ENCODE results near the gene POU2AF1. TPM values are rescaled to one million over a fixed set of nuclear protein-coding genes. Genes with fewer than 3 reads are reported as not detected.

Gene POU2AF1
- total and polyA plus RNA-seq, 2 of the 13 experiments (the other 11 are each of a cell fraction or from before 2014, with no cell fraction given): 1.9 to 3.6 TPM

GRCh38 chr11:111372538-111372937 is 6.5 kb downstream of the POU2AF1 start:
- no TSS peak for BruUV-seq (replicated peaks)
- Histone ChIP-seq H3K79me2 (ENCODE audit: insufficient read depth, low read length) (no peaks in the 10 kb centered on the region), H3K4me3 (replicated peaks in 1 of 3; ENCODE audit: insufficient read depth in 1 of 3, low read depth in 2 of 3, low read length in 3 of 3) (no peak overlapping the region), H3K4me1 (ENCODE audit: insufficient read depth, low read length) (peaks cover 48% of the 10 kb centered on the region), H3K4me2 (ENCODE audit: low read depth, low read length) (no peak overlapping the region), H3K9me3 (ENCODE audit: low read length) (no peaks in the 10 kb centered on the region), H4K20me1 (ENCODE audit: insufficient read depth, low read length) (no peaks in the 10 kb centered on the region), H3K36me3 (replicated peaks in 1 of 2; ENCODE audit: control insufficient read depth in 1 of 2, insufficient read depth in 2 of 2, low read length in 2 of 2) (no peaks in the 10 kb centered on the region), H3K9ac (ENCODE audit: insufficient read depth, low read depth, low read length) (no peak overlapping the region), H3K27me3 (ENCODE audit: control insufficient read depth in 1 of 2, insufficient read depth in 2 of 2, low read length in 2 of 2) (no peaks in the 10 kb centered on the region), H3K27ac (ENCODE audit: extremely low read length, insufficient read depth, low read length) (no peak overlapping the region), H2AFZ (ENCODE audit: low read length) (no peak overlapping the region)
- no peak for ATAC-seq
- in situ Hi-C loops (cut with HindIII; ENCODE audit: extremely low pct_ligation_motif_present, low pct_unique_long_range_greater_than_20kb) (no loop called here), intact Hi-C loops (cut with micrococcal nuclease; ENCODE audit: unreplicated experiment) (no loop called here)
- no peak for DNase-seq (ENCODE audit: low spot score)
- ChIA-PET POLR2A (no interaction called here), CTCF (ENCODE audit: low intra/inter-chr PET ratio, low total read pairs) (no interaction called here)
- no peak for FAIRE-seq
- WGBS (ENCODE audit: low lambda C conversion rate): 87% methylated on average over 2 of the region's 2 CpGs
- TF ChIP-seq HDAC1 (CRISPR knock-in tag; IDR thresholded peaks at IDR 0.05): no peak
- no peak for TF ChIP-seq ZBTB7A (CRISPR knock-in tag; IDR thresholded peaks at IDR 0.05)
- TF ChIP-seq HOXA5 (CRISPR knock-in tag; IDR thresholded peaks at IDR 0.05): no peak
- TF ChIP-seq ZNF510 (CRISPR knock-in tag; IDR thresholded peaks at IDR 0.05; ENCODE audit: low read depth): no peak

DNA sequence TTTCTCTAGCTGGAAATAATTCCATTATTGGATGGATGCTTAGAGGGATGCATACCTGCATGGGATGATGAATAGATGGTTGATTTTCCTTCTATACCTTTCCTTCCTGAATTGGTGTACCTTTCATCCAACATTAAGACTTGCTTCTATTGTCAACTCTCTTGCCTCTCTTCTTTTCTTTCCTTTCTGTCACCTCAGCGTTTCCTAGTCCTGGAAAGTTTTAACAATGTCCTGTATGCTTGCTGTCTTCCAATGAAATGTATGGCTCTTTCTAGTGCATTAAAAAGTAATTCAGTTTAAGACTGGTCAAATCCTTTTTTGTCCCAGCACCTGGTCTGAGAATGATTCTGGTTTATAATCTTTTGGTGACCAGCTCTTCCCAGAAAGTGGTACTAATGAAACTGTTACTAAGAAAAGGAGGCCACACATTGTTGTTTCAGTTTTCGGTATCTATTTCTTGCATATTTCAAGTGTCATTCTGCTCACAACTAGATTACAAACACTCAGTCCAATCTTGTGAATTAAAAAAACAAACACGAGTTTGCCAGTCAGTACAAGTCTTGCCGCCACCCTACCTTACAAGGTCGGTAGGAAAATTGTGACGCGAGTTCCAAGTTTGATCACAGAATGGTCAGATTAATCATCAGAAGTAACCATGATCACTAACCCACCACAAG is 8.0 kb downstream of the POU2AF1 start:
- Histone ChIP-seq H3K4me3 (replicated peaks in 1 of 3; ENCODE audit: insufficient read depth in 1 of 3, low read depth in 2 of 3, low read length in 3 of 3) (no peak overlapping the region), H3K27ac (ENCODE audit: extremely low read length, insufficient read depth, low read length) (no peak overlapping the region), H3K27me3 (ENCODE audit: control insufficient read depth in 1 of 2, insufficient read depth in 2 of 2, low read length in 2 of 2) (no peaks in the 10 kb centered on the region), H3K4me2 (ENCODE audit: low read depth, low read length) (no peak overlapping the region), H3K9me3 (ENCODE audit: low read length) (no peaks in the 10 kb centered on the region), H3K79me2 (ENCODE audit: insufficient read depth, low read length) (no peaks in the 10 kb centered on the region), H2AFZ (ENCODE audit: low read length) (no peak overlapping the region), H3K36me3 (replicated peaks in 1 of 2; ENCODE audit: control insufficient read depth in 1 of 2, insufficient read depth in 2 of 2, low read length in 2 of 2) (no peaks in the 10 kb centered on the region), H3K4me1 (ENCODE audit: insufficient read depth, low read length) (peaks cover 48% of the 10 kb centered on the region), H4K20me1 (ENCODE audit: insufficient read depth, low read length) (no peaks in the 10 kb centered on the region), H3K9ac (ENCODE audit: insufficient read depth, low read depth, low read length) (no peak overlapping the region)
- FAIRE-seq (no peak), ATAC-seq (no peak), DNase-seq (ENCODE audit: low spot score) (no peak)
- TF ChIP-seq MAFK (conservative IDR thresholded peaks at IDR 0.05 in 1 of 2, IDR thresholded peaks at IDR 0.05 in 1 of 2; ENCODE audit: low read length in 2 of 2): peak; percentile 79 to 85
- TF ChIP-seq, protein P1, sequence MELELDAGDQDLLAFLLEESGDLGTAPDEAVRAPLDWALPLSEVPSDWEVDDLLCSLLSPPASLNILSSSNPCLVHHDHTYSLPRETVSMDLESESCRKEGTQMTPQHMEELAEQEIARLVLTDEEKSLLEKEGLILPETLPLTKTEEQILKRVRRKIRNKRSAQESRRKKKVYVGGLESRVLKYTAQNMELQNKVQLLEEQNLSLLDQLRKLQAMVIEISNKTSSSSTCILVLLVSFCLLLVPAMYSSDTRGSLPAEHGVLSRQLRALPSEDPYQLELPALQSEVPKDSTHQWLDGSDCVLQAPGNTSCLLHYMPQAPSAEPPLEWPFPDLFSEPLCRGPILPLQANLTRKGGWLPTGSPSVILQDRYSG (CRISPR knock-in tag; IDR thresholded peaks at IDR 0.05): no peak
- no peak for TF ChIP-seq ZNF350 (CRISPR knock-in tag; IDR thresholded peaks at IDR 0.05; ENCODE audit: borderline replicate concordance, low read depth)
- TF ChIP-seq MAFF (IDR thresholded peaks at IDR 0.05; ENCODE audit: low read depth, low read length): peak; percentile 75
- CTCF ChIA-PET (ENCODE audit: low intra/inter-chr PET ratio, low total read pairs): no interaction called here
- 83% methylated on average over 7 of the region's 7 CpGs for WGBS (ENCODE audit: low lambda C conversion rate)
- in situ Hi-C loops (cut with HindIII; ENCODE audit: extremely low pct_ligation_motif_present, low pct_unique_long_range_greater_than_20kb) (no loop called here), intact Hi-C loops (cut with micrococcal nuclease; ENCODE audit: unreplicated experiment) (no loop called here)
- BruUV-seq (replicated peaks): no TSS peak
- POLR2A ChIA-PET: no interaction called here
